ENCODE measurements around the gene PCBD1. TPM values are rescaled to one million over a fixed set of nuclear protein-coding genes. Genes with fewer than 3 reads are reported as not detected.
"Not testable (repeated sequence)": the region's sequence is repeated elsewhere in the genome, so short reads cannot be mapped to it uniquely, and the experiment has no call there.

Gene PCBD1
- total RNA-seq, 1 donor from 2014 or later = 162 TPM

DNA sequence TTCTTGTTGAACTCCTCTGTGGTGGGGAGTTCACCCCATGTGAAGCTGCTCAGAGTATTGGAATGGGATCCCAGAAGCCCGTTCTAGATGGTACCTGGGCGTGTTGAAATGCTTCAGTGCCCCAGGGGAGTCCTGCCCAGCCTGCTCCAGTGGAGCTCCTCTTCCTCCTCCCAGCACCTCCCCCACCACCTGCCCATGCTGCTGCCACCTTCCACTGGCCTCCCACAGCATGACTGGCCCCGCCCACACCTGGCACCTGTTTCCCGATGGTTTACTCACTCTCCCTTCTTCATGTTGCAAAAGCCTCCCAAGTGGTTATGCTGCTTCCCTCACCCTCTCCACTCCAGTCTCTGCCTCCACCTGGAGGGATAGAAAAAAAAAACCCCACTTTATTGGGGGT, 32.2 kb upstream of the PCBD1 start:
- TF ChIP-seq, protein P1, sequence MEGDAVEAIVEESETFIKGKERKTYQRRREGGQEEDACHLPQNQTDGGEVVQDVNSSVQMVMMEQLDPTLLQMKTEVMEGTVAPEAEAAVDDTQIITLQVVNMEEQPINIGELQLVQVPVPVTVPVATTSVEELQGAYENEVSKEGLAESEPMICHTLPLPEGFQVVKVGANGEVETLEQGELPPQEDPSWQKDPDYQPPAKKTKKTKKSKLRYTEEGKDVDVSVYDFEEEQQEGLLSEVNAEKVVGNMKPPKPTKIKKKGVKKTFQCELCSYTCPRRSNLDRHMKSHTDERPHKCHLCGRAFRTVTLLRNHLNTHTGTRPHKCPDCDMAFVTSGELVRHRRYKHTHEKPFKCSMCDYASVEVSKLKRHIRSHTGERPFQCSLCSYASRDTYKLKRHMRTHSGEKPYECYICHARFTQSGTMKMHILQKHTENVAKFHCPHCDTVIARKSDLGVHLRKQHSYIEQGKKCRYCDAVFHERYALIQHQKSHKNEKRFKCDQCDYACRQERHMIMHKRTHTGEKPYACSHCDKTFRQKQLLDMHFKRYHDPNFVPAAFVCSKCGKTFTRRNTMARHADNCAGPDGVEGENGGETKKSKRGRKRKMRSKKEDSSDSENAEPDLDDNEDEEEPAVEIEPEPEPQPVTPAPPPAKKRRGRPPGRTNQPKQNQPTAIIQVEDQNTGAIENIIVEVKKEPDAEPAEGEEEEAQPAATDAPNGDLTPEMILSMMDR (IDR thresholded peaks at IDR 0.05; ENCODE audit: unreplicated experiment) = no peak
- Mint-ChIP-seq H3K9me3 (ENCODE audit: low read depth) (no peaks in the 10 kb centered on the region), H3K36me3 (ENCODE audit: insufficient read depth) (no peaks in the 10 kb centered on the region), H3K27ac (no peak overlapping the region), H3K4me1 (ENCODE audit: low read depth) (no peaks in the 10 kb centered on the region), H3K4me3 (ENCODE audit: low read depth) (no peak overlapping the region), H3K27me3 (peaks cover 26% of the 10 kb centered on the region)
- DNase-seq (ENCODE audit: low spot score, unreplicated experiment) = no peak

DNA sequence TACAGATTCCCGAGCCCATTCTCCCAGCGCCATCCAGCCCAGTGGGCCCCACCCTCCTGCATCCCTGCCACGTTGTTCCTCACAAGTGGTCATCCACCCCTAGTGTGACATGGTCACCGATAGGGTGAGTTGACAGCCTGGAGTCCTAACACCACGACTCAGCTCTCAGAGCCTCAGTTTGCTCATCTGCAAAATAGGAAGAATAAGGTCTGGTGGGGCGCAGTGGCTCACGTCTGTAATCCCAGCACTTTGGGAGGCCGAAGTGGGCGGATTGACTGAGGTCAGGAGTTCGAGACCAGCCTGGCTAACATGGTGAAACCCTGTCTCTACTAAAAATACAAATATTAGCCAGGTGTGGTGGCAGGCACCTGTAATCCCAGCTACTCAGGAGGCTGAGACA, 31.5 kb upstream of the PCBD1 start:
- DNase-seq (ENCODE audit: low spot score, unreplicated experiment); H3K36me3 Mint-ChIP-seq (ENCODE audit: insufficient read depth); H3K4me1 Mint-ChIP-seq (ENCODE audit: low read depth); H3K9me3 Mint-ChIP-seq (ENCODE audit: low read depth); H3K27ac Mint-ChIP-seq; H3K4me3 Mint-ChIP-seq (ENCODE audit: low read depth): not testable (repeated sequence)
- H3K27me3 Mint-ChIP-seq = peaks cover 19% of the 10 kb centered on the region

DNA sequence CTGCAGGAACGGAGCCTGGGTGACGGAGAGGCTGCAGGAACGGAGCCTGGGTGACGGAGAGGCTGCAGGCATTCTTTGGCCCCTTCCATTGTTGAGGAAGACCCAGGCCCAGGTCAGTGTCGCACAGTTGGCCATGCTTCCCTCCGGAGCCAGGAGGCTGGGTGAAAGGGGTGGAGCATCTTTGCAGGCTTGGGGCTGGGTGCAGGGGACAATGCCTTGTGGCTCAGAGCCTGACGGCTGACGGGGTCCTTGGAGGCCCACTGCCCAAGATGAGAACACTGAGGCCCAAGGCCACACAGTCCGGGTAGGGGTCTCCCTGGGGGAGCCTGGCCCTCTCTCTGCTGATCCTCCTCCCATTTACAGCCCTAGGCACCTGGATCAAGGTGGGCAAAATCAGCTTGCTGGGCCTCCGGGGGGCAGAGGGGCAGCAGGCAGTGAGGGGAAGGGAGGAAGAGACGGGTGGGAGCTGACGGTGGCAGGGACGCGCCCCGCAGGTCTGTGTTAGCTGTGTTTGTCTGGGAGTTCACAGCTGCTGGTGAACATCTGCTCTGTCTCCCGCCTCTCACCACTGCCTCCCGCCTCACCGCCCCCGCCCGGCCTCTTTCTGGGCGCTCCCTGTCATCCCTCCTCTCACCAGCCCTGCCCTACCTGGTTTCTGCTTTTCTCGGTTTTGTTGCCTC, 30.6 kb upstream of the PCBD1 start:
- Mint-ChIP-seq H3K36me3 (ENCODE audit: insufficient read depth) (no peaks in the 10 kb centered on the region), H3K4me1 (ENCODE audit: low read depth) (no peaks in the 10 kb centered on the region), H3K9me3 (ENCODE audit: low read depth) (no peaks in the 10 kb centered on the region), H3K27ac (no peak overlapping the region), H3K27me3 (peaks cover 16% of the 10 kb centered on the region), H3K4me3 (ENCODE audit: low read depth) (no peak overlapping the region)
- no peak for DNase-seq (ENCODE audit: low spot score, unreplicated experiment)
- TF ChIP-seq, protein P1 (IDR thresholded peaks at IDR 0.05; ENCODE audit: unreplicated experiment) = no peak

DNA sequence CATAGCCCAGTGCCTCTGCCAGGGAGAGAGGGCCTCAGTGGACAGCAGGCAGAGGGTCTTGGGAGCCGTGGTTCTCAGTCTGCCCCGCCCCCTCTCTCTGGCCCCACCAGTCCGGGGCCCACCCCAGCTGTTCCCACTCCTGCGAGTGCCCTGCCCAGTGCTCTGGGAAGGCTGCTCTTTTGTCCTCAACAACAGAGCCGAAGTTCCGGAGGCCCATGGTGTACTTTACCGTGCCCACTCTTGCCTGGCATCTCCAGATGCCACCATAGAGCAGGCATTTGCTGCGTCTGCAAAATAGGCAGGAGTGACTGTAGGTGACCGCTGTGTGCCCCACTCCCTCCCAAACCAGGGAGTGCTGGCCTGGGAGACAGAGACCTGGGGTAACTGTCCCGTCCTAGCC, 29.3 kb upstream of the PCBD1 start:
- Mint-ChIP-seq H3K27ac (no peak overlapping the region), H3K4me3 (ENCODE audit: low read depth) (no peak overlapping the region), H3K4me1 (ENCODE audit: low read depth) (no peaks in the 10 kb centered on the region), H3K9me3 (ENCODE audit: low read depth) (no peaks in the 10 kb centered on the region), H3K27me3 (peaks cover 21% of the 10 kb centered on the region), H3K36me3 (ENCODE audit: insufficient read depth) (no peaks in the 10 kb centered on the region)
- TF ChIP-seq, protein P1 (IDR thresholded peaks at IDR 0.05; ENCODE audit: unreplicated experiment) = no peak
- DNase-seq (ENCODE audit: low spot score, unreplicated experiment) = no peak

DNA sequence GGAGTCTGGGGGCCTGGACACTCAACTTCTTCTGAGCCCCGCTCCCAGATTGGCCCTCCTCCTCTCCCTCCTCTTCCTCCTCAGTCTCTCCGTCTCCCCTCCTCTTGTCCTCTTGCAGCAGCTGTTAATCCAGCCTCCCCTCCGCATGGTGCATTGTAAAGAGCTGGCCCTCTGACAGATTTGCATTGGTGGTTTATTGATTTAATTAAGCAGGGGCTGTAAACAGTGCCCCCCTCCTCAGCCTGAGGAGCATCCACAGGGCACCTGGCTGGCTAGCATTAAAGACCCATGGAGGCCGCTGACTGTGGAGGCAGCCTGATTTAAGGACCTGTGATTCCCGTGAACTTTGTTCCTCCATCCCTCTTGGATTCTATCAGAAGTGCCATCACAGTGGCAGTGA, 28.9 kb upstream of the PCBD1 start:
- TF ChIP-seq, protein P1 (IDR thresholded peaks at IDR 0.05; ENCODE audit: unreplicated experiment) = no peak
- DNase-seq (ENCODE audit: low spot score, unreplicated experiment) = no peak
- H3K4me3 Mint-ChIP-seq (ENCODE audit: low read depth) = no peak overlapping the region
- H3K27ac Mint-ChIP-seq = no peak overlapping the region
- H3K27me3 Mint-ChIP-seq = peaks cover 21% of the 10 kb centered on the region
- H3K36me3 Mint-ChIP-seq (ENCODE audit: insufficient read depth) = no peaks in the 10 kb centered on the region
- H3K9me3 Mint-ChIP-seq (ENCODE audit: low read depth) = no peaks in the 10 kb centered on the region
- no peaks in the 10 kb centered on the region for H3K4me1 Mint-ChIP-seq (ENCODE audit: low read depth)

DNA sequence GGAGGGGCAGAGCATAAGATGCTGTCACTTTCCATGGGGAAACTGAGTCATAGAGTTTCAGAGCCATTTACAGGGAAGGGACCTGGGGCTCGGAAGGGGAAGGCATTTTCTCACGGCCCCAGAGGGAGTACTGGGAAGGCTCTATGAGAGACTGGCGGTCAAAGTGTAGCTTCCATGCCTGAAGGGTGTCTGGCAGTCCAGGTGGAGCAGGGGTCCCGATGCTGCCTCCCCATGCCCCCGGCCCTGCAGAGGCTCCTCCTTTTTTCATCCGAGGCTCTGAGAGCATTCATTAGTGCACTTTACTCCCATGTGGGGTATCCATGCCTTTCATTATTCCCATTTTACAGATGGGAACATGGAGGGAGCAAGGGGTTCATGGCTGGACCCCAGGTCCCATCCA, 27.9 kb upstream of the PCBD1 start:
- Mint-ChIP-seq H3K27ac (no peak overlapping the region), H3K4me3 (ENCODE audit: low read depth) (no peak overlapping the region), H3K4me1 (ENCODE audit: low read depth) (no peaks in the 10 kb centered on the region), H3K36me3 (ENCODE audit: insufficient read depth) (no peaks in the 10 kb centered on the region), H3K27me3 (peaks cover 20% of the 10 kb centered on the region), H3K9me3 (ENCODE audit: low read depth) (no peaks in the 10 kb centered on the region)
- DNase-seq (ENCODE audit: low spot score, unreplicated experiment) = no peak
- TF ChIP-seq, protein P1 (IDR thresholded peaks at IDR 0.05; ENCODE audit: unreplicated experiment) = no peak
